ENCODE measurements around the gene TRIO. TPM values are rescaled to one million over a fixed set of nuclear protein-coding genes. Genes with fewer than 3 reads are reported as not detected.

Gene TRIO
- total RNA-seq, 2 experiments from 2014 or later: 4.1 to 6.5 TPM

- TF ChIP-seq CTCF (IDR thresholded peaks at IDR 0.05): no peak
- CTCF ChIA-PET: interaction anchor here (0.6 kb wide), 1 partner anchor 953 kb away, joined by 4 read pairs; no protein-coding TSS in a partner anchor
- Histone ChIP-seq H3K4me3 (ENCODE audit: low read length) (no peak overlapping the region), H3K4me1 (ENCODE audit: insufficient read depth, low read length) (no peaks in the 10 kb centered on the region), H3K9me3 (ENCODE audit: control insufficient read depth in 1 of 2, insufficient read depth in 1 of 2, low read length in 2 of 2) (peaks cover 0 to 3% of the 10 kb centered on the region in 2 experiments), H3K27ac (ENCODE audit: low read depth in 1 of 2, low read length in 2 of 2) (no peak overlapping the region), H3K27me3 (ENCODE audit: control insufficient read depth in 1 of 2, insufficient read depth in 2 of 2, low read length in 2 of 2) (peaks cover 0 to 3% of the 10 kb centered on the region in 2 experiments), H3K36me3 (ENCODE audit: insufficient read depth, low read length) (no peaks in the 10 kb centered on the region)
- ATAC-seq (ENCODE audit: poor library complexity) (no peak), DNase-seq (no peak)
- H3K9me3 Mint-ChIP-seq: no peaks in the 10 kb centered on the region
- no peak overlapping the region for H3K4me3 Mint-ChIP-seq
- H3K27me3 Mint-ChIP-seq: no peaks in the 10 kb centered on the region
- intact Hi-C loops (cut with DNase I, micrococcal nuclease): no loop called here
- POLR2A ChIA-PET: no interaction called here
- no peak overlapping the region for H3K27ac Mint-ChIP-seq
- H3K4me1 Mint-ChIP-seq (ENCODE audit: low read depth): no peaks in the 10 kb centered on the region
- no peaks in the 10 kb centered on the region for H3K36me3 Mint-ChIP-seq (ENCODE audit: low read depth)
These were observed 103.9 kb downstream of the TRIO start for GRCh38 chr5:14247054-14247386.

- no peaks in the 10 kb centered on the region for H3K36me3 ChIP-seq (ENCODE audit: insufficient read depth, low read length)
- no peak overlapping the region for H3K4me3 ChIP-seq (ENCODE audit: low read length)
- Mint-ChIP-seq H3K27ac (no peak overlapping the region), H3K36me3 (ENCODE audit: low read depth) (no peaks in the 10 kb centered on the region), H3K4me3 (no peak overlapping the region), H3K4me1 (ENCODE audit: low read depth) (no peaks in the 10 kb centered on the region), H3K27me3 (no peaks in the 10 kb centered on the region), H3K9me3 (no peaks in the 10 kb centered on the region)
- intact Hi-C loops (cut with DNase I, micrococcal nuclease): no loop called here
- H3K27ac ChIP-seq (ENCODE audit: low read depth in 1 of 2, low read length in 2 of 2): no peak overlapping the region
- ChIA-PET CTCF (no interaction called here), POLR2A (no interaction called here)
- TF ChIP-seq CTCF (IDR thresholded peaks at IDR 0.05): no peak
- H3K9me3 ChIP-seq (ENCODE audit: control insufficient read depth in 1 of 2, insufficient read depth in 1 of 2, low read length in 2 of 2): peaks cover 0 to 3% of the 10 kb centered on the region in 2 experiments
- no peak for ATAC-seq (ENCODE audit: poor library complexity)
- DNase-seq: no peak
- H3K27me3 ChIP-seq (ENCODE audit: control insufficient read depth in 1 of 2, insufficient read depth in 2 of 2, low read length in 2 of 2): peaks cover 0 to 3% of the 10 kb centered on the region in 2 experiments
- no peaks in the 10 kb centered on the region for H3K4me1 ChIP-seq (ENCODE audit: insufficient read depth, low read length)
These were observed 106.3 kb downstream of the TRIO start for GRCh38 chr5:14249258-14250082.

- no peak overlapping the region for H3K4me3 Mint-ChIP-seq
- H3K9me3 Mint-ChIP-seq: no peaks in the 10 kb centered on the region
- ATAC-seq (ENCODE audit: poor library complexity) (no peak), DNase-seq (peak in 2 of 14 experiments; percentile 12 to 28)
- Histone ChIP-seq H3K9me3 (ENCODE audit: control insufficient read depth in 1 of 2, insufficient read depth in 1 of 2, low read length in 2 of 2) (peaks cover 0 to 3% of the 10 kb centered on the region in 2 experiments), H3K27me3 (ENCODE audit: control insufficient read depth in 1 of 2, insufficient read depth in 2 of 2, low read length in 2 of 2) (peaks cover 0 to 3% of the 10 kb centered on the region in 2 experiments), H3K4me1 (ENCODE audit: insufficient read depth, low read length) (no peaks in the 10 kb centered on the region), H3K4me3 (ENCODE audit: low read length) (no peak overlapping the region), H3K36me3 (ENCODE audit: insufficient read depth, low read length) (no peaks in the 10 kb centered on the region), H3K27ac (ENCODE audit: low read depth in 1 of 2, low read length in 2 of 2) (no peak overlapping the region)
- no peaks in the 10 kb centered on the region for H3K27me3 Mint-ChIP-seq
- H3K4me1 Mint-ChIP-seq (ENCODE audit: low read depth): no peaks in the 10 kb centered on the region
- intact Hi-C loops (cut with DNase I, micrococcal nuclease): no loop called here
- no peak for TF ChIP-seq CTCF (IDR thresholded peaks at IDR 0.05)
- no peak overlapping the region for H3K27ac Mint-ChIP-seq
- ChIA-PET CTCF (no interaction called here), POLR2A (no interaction called here)
- no peaks in the 10 kb centered on the region for H3K36me3 Mint-ChIP-seq (ENCODE audit: low read depth)
These were observed 107.0 kb downstream of the TRIO start for GRCh38 chr5:14250084-14250695.
